Fibroblast of villous mesenchyme (primary cell): Measurements from ENCODE around the gene NTPCR. TPM values are rescaled to one million over a fixed set of nuclear protein-coding genes. Genes with fewer than 3 reads are reported as not detected.

Experiments
- DNase-seq: peaks from one replicate; pipeline ENCODE4 v3.0.0-alpha.2; 2010; ENCODE audit warnings: low read depth
- H3K4me3 ChIP-seq: 2 replicates; pipeline ENCODE4 v1.5.1; 2011; ENCODE audit warnings: low read depth, mild to moderate bottlenecking, low read length
- total RNA-seq: library from RNA; depleted of rRNA; stranded (reverse); fragments of >200 nt; gene quantifications from 2 replicates; pipeline ENCODE4 v1.2.3, GENCODE V29; 2012
- TF ChIP-seq, protein P1 (sequence below): IDR thresholded peaks from 2 replicates; pipeline ENCODE4 v1.5.1; 2012; ENCODE audit warnings: low read depth, mild to moderate bottlenecking, low read length; ENCODE audit not compliant: insufficient read depth

NTPCR gene
- total RNA-seq, 1 donor = 20.7 TPM

DNA sequence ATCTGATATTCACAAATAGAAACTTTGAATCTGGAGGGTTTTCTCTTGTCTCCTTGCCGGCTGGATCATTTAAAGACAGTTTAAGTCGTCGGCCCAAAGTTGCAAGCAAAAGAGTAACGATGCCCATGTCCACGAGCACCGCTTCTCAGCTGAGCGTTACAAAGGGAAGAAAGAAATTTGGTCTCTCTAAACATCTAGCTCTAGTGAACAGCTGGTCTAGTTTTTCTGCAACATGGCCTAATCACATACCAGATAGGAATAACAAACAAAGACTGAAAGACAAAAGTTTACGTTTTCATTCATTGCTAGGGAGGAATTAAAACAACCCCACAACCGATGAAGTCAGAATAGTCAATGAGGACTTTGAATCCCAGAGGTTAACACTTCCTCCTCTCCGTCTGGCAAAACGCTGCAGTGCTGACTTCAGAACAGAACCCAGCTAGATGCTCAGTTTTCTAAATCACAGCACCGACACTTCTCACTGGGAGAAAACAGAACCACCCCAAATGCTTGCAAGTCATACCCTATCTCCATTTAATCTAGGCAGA is 69.4 kb downstream of the NTPCR start:
- H3K4me3 ChIP-seq = no peak overlapping the region
- TF ChIP-seq, protein P1, sequence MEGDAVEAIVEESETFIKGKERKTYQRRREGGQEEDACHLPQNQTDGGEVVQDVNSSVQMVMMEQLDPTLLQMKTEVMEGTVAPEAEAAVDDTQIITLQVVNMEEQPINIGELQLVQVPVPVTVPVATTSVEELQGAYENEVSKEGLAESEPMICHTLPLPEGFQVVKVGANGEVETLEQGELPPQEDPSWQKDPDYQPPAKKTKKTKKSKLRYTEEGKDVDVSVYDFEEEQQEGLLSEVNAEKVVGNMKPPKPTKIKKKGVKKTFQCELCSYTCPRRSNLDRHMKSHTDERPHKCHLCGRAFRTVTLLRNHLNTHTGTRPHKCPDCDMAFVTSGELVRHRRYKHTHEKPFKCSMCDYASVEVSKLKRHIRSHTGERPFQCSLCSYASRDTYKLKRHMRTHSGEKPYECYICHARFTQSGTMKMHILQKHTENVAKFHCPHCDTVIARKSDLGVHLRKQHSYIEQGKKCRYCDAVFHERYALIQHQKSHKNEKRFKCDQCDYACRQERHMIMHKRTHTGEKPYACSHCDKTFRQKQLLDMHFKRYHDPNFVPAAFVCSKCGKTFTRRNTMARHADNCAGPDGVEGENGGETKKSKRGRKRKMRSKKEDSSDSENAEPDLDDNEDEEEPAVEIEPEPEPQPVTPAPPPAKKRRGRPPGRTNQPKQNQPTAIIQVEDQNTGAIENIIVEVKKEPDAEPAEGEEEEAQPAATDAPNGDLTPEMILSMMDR = no peak
- DNase-seq = peak; percentile 67

DNA sequence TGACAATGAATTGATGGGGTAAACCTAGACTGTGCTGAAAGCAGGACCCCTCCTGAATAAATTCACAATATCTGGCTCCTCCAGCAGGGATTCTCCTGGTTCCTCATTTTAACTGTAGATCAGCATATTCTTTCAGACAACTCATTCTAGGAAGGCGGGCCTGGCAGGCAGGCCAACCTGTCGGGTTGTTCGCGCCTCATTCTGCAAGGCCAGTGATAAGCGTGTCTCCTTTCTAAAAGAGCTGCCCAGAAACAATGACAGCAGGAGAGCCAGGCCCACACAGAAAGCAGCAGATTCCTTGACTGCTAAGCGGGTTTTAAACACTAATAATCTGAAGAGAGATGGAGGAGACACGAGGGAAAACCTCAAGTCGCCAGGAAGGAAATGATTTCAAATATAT is 70.0 kb downstream of the NTPCR start:
- TF ChIP-seq, protein P1 = no peak
- no peak for DNase-seq
- H3K4me3 ChIP-seq = no peak overlapping the region

DNA sequence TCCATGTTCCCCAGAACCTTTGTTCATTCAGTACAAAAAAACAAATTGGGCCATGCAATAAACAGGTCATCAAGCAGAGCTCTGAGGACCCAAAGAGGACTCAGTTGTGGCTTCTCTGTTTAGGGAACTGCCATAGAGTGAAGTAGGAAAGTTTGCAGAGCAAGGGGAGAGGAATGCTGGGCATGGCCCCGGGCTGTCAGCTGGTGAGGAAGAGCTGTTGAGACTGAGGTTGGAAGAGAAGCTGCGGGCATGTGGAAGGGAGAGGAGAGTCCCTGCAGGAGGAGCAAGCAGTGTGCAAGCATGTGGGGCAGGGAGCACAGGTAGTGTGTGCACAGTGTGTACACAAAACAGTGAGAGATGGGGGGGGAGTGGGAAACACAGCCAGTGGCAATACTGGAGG is 71.8 kb downstream of the NTPCR start:
- no peak for DNase-seq
- H3K4me3 ChIP-seq = no peak overlapping the region
- TF ChIP-seq, protein P1 = no peak

DNA sequence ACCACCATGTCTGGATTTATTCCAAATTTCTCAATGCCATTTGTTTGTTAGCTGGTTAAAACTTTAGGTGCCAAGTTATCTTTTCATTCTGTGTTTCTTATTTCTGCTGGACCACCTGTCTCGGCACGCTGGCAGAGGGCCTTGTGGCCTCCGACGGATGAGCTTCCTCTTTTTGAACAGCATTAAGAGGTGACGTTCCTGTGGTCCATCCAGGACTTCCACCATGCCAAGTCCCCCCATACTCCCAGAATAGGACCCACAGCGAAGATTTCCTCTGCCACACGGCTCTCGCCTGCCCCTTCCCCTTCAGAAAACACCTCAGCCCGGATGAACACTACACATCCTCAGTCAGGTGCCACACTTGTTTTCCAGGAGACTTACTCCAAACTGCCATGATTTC is 73.8 kb downstream of the NTPCR start:
- TF ChIP-seq, protein P1 = no peak
- no peak overlapping the region for H3K4me3 ChIP-seq
- no peak for DNase-seq

DNA sequence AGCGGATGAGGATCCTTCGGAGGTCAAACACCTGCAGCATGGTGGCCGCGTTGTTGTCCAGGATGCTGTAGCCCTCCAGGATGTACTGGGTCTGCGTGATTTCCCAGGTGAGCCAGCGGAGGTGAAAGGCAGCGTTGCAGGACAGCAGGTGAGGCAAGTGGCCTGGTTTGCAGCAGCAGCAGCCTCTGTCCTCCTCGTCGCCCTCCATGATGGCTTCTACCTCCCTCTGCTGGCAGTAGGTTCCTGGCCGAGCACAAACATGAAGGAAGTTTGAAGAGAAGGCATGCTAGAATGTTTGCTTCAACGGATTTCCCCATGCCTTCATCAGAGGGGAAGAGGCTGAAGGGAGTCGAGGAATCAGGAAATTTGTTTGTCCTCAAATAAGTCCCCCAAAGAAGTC is 74.7 kb downstream of the NTPCR start:
- peak; percentile 39 for DNase-seq
- TF ChIP-seq, protein P1 = peak; percentile 62
- H3K4me3 ChIP-seq = no peak overlapping the region

DNA sequence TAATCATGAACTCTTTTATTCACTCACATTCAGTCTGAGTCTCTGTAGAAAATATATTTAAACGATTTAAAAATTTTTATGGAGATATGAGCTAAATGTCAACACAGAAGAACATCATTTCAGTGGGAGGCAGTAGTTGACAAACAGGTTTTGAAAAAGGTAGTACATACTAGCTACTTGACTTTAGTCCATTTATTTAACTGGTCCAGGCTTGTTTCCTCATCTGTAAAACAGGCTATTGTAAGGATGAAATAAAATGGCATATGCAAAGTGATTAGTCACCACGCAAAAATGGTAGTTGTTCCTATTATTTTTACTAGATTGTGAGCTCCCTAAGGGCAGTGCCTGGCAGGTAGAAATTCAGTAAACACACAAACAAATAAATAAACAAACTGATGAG is 75.2 kb downstream of the NTPCR start:
- DNase-seq = no peak
- TF ChIP-seq, protein P1 = no peak
- H3K4me3 ChIP-seq = no peak overlapping the region

DNA sequence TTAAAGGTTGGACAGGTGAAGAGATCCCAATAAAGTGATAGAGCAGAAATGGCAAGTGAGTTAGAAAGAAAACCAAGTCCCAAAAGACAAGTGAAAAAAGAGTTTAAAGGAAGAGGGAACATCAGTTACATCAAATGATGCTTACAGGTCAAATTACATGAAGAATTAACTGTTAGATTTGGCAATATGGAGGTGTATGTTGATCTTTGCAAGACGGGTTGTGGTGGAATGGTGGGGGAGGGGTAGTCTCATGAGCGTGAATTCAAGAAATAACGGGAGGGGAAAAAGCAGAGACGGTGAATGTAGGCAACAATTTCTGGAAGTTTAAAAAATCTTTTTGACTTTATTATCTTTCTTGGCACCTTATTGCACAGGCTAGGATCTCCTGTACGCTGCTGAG is 76.6 kb downstream of the NTPCR start:
- no peak for DNase-seq
- TF ChIP-seq, protein P1 = no peak
- H3K4me3 ChIP-seq = no peak overlapping the region
